GM18517 (cell line): ENCODE data around the gene FGFBP3.
A peak's percentile ranks its signal among the peaks of the same experiment; 100 is the strongest.

ENCODE experiments used
- ATAC-seq: cut with Tn5 transposase; IDR thresholded peaks from one replicate; pipeline ENCODE4 v1.9.1; 2021; ENCODE audit warnings: mild to moderate bottlenecking, moderate library complexity; ENCODE audit not compliant: unreplicated experiment

The FGFBP3 gene, protein sequence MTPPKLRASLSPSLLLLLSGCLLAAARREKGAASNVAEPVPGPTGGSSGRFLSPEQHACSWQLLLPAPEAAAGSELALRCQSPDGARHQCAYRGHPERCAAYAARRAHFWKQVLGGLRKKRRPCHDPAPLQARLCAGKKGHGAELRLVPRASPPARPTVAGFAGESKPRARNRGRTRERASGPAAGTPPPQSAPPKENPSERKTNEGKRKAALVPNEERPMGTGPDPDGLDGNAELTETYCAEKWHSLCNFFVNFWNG

GRCh38 chr10:91909117-91909677 is at the start of gene FGFBP3:
Gene FGFBP3 (minus strand): TSS chr10:91909486. CDS start chr10:91908969, 517 bp downstream.
- ATAC-seq: no peak

DNA sequence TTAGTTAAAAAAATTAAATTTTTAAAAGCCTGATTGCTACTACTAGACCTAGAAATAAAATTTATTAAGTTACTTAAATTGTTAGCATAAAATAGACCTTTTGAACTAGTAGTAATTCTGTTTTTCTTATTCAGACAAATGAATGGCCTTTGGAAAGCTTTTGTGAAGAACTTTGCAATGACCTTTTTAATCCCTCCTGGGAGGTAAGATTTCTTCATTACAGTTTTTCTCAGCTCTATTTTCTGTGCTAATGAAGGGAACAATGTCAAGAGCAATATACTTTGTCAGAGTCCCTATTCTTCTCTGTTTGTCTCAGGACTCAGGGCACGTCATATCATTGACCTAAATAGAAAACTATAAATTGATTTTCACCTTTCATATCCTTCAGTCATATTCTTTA is 47.8 kb upstream of the FGFBP3 start:
- no peak for ATAC-seq

GRCh38 chr10:91955114-91955513 is 45.8 kb upstream of the FGFBP3 start:
- ATAC-seq: no peak

- no peak for ATAC-seq
Observed at GRCh38 chr10:91953600-91954160, 44.4 kb upstream of the FGFBP3 start.

GRCh38 chr10:91944880-91945630 is 35.8 kb upstream of the FGFBP3 start:
- no peak for ATAC-seq

DNA sequence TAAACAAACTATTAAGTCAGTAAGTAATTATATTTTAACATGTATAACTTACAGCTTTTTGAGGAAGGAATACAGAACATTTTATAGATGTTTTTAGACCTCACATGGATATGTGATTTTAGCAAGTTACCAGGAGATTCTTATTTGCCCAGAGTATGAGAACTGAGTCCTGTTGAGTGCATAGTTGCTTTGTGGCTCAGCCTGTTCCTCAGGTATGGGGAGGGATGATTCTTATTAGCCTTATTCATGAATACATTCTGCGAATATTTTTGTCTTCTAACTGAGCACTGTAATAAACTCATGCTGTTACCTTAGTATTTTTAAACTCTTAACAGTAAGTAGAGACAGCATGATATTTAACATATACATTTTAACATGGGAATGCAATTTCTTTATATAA is 32.1 kb upstream of the FGFBP3 start:
- no peak for ATAC-seq

DNA sequence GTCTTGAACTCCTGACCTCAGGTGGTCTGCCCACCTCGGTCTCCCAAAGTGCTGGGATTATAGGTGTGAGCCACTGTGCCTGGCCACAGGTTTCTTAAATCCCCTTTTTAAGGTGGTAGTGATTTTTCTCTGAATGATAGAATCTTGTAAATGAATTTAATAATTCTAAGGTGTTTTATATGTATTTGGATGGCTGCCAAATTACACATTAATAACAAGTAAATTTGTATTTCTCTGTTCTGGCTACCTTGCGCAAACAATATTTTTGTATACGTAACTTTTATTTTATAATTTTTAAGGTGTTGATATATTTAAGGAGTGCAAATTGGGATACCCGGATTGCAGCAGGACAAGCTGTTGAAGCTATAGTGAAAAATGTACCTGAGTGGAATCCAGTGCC is 30.4 kb upstream of the FGFBP3 start:
- no peak for ATAC-seq

DNA sequence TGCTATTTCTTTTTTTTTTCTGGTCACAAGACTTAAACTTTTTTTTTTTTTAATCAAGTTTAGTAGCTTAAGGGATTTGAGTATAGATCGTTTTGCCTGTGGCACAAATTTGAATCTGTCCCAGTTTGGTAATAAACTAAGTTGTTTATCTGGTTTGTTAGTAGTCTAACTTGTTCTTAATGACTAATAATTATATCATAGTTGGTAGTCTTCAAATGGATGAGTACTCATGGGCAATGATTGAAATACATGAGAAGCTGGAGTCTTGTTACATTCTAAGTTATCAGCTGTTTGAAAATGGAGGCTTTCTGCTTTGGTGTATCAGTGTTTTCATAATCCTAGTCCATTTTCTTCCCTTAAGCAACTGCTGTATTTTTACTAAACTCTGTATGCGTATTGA is 26.6 kb upstream of the FGFBP3 start:
- no peak for ATAC-seq

DNA sequence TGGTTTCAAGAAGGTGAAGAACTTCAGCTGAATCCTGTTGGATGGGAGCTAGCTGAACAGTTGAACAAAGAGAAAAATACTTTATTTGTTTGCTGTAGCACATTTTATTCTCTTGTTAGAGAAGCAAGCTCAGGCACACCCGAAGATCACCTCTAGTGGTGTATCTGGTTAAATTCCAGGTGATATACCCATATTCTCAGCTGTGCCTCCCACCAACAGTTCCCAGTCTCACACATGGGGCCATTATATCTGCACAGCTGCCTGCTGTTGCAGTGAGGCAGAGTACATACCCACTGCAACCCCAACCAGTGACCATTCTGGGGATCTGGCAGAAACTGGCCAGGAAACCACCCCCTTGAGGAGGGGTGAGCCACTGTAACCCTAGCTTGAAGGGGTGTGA is 23.5 kb upstream of the FGFBP3 start:
- no peak for ATAC-seq

- no peak for ATAC-seq
Observed at GRCh38 chr10:91931526-91932190, 22.4 kb upstream of the FGFBP3 start.

- no peak for ATAC-seq
Observed at GRCh38 chr10:91930939-91931338, 21.7 kb upstream of the FGFBP3 start.

- ATAC-seq: no peak
Observed at GRCh38 chr10:91925022-91925320, 15.7 kb upstream of the FGFBP3 start.

- ATAC-seq: no peak
Observed at GRCh38 chr10:91924212-91925021, 15.1 kb upstream of the FGFBP3 start.

- ATAC-seq: peak; percentile 98
Observed at GRCh38 chr10:91923371-91924211, 14.3 kb upstream of the FGFBP3 start, which contains the start of gene BTAF1. Gene BTAF1 (plus strand): TSS chr10:91923770. CDS start chr10:91924077, 307 bp downstream.

- ATAC-seq: no peak
Observed at GRCh38 chr10:91919651-91920050, 10.4 kb upstream of the FGFBP3 start.

- ATAC-seq: no peak
Observed at GRCh38 chr10:91910467-91910866, 1.2 kb upstream of the FGFBP3 start.

DNA sequence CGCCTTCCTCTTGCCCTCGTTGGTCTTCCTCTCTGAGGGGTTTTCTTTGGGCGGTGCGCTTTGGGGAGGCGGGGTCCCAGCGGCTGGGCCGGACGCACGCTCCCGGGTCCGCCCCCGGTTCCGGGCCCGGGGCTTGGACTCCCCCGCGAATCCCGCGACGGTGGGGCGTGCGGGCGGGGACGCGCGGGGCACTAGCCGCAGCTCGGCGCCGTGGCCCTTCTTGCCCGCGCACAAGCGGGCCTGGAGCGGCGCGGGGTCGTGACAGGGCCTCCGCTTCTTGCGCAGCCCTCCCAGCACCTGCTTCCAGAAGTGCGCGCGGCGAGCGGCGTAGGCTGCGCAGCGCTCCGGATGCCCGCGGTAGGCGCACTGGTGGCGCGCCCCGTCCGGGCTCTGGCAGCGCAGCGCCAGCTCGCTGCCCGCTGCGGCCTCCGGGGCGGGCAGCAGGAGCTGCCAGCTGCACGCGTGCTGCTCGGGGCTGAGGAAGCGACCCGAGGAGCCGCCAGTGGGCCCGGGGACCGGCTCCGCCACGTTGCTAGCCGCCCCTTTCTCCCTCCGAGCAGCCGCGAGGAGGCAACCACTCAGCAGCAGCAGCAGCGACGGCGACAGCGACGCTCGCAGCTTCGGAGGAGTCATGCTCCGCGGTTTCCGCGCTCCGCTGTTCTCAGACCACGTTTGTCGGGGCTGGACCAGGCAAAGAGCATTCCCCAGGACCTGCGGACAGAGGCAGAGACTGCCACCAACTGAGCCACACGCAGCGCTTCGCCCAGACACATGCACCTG is 759 bp downstream of the FGFBP3 start:
- ATAC-seq: peak; percentile 77

- no peak for ATAC-seq
Observed at GRCh38 chr10:91907914-91908336, 1.4 kb downstream of the FGFBP3 start.
